ENCODE measurements around the gene LAMP2. TPM values are rescaled to one million over a fixed set of nuclear protein-coding genes. Genes with fewer than 3 reads are reported as not detected.
A peak's percentile ranks its signal among the peaks of the same experiment; 100 is the strongest.
"Not testable (repeated sequence)": the region's sequence is repeated elsewhere in the genome, so short reads cannot be mapped to it uniquely, and the experiment has no call there.

The LAMP2 gene
- total RNA-seq, 2 donors from 2014 or later = 33.6 to 67.7 TPM

DNA sequence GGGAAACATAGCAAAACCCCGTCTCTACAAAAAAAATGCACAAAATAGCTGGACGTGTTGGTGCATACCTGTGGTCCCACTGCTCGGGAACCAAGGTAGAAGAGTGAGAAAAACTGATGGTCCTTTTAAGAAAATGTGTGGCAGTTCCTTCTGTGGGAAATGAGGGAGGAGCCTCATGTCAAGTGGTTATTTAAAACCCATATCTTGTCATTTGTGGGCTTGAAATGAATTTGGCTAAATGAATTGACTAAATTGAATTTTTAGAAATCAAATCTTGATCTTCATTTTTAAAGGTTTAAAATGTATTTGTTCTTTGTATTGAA, 16.2 kb upstream of the LAMP2 start:
- Histone ChIP-seq H3K4me1 (peaks cover 4% of the 10 kb centered on the region), H3K27me3 (no peaks in the 10 kb centered on the region), H3K27ac (peak overlapping the region; percentile 66 to 96 (median 91)), H3K4me3 (no peak overlapping the region), H3K9me3 (no peaks in the 10 kb centered on the region), H3K36me3 (replicated peaks in 1 of 2; ENCODE audit: insufficient read depth in 1 of 2, low read depth in 2 of 2) (no peaks in the 10 kb centered on the region)
- WGBS, 2 donors = 43 to 51% methylated on average over 3 of the region's 3 CpGs
- DNase-seq (no peak), ATAC-seq (no peak)
- intact Hi-C loops (cut with DNase I) = no loop called here
- TF ChIP-seq, protein P1, sequence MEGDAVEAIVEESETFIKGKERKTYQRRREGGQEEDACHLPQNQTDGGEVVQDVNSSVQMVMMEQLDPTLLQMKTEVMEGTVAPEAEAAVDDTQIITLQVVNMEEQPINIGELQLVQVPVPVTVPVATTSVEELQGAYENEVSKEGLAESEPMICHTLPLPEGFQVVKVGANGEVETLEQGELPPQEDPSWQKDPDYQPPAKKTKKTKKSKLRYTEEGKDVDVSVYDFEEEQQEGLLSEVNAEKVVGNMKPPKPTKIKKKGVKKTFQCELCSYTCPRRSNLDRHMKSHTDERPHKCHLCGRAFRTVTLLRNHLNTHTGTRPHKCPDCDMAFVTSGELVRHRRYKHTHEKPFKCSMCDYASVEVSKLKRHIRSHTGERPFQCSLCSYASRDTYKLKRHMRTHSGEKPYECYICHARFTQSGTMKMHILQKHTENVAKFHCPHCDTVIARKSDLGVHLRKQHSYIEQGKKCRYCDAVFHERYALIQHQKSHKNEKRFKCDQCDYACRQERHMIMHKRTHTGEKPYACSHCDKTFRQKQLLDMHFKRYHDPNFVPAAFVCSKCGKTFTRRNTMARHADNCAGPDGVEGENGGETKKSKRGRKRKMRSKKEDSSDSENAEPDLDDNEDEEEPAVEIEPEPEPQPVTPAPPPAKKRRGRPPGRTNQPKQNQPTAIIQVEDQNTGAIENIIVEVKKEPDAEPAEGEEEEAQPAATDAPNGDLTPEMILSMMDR (IDR thresholded peaks at IDR 0.05) = no peak
- TF ChIP-seq POLR2A (IDR thresholded peaks at IDR 0.05) = no peak

DNA sequence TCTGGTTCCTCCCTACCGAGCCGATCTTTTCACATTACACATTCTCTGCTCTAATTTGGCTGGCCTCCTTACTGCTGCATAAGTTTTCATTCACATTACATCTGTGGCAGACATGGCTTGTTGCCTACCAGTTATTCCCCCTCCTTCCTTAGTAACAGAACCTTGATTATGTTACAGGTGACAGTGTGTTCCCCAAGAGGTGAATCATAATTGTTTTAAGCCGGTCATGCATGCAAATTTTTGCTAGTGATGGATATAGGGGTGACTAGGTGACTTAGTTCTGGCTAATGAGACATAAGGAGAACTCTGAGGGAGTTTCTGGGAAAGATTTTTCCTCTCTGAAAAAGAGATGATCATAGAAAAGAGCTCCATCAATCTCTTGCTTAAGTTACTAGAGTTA, 8.4 kb upstream of the LAMP2 start:
- Histone ChIP-seq H3K4me3 (no peak overlapping the region), H3K36me3 (replicated peaks in 1 of 2; ENCODE audit: insufficient read depth in 1 of 2, low read depth in 2 of 2) (no peaks in the 10 kb centered on the region), H3K27ac (no peak overlapping the region), H3K4me1 (no peaks in the 10 kb centered on the region), H3K27me3 (no peaks in the 10 kb centered on the region), H3K9me3 (no peaks in the 10 kb centered on the region)
- TF ChIP-seq, protein P1 (IDR thresholded peaks at IDR 0.05) = no peak
- no peak for TF ChIP-seq POLR2A (IDR thresholded peaks at IDR 0.05)
- DNase-seq = no peak
- intact Hi-C loops (cut with DNase I) = no loop called here
- ATAC-seq = no peak
- 80 to 82% methylated on average over 3 of the region's 3 CpGs for WGBS, 2 donors

DNA sequence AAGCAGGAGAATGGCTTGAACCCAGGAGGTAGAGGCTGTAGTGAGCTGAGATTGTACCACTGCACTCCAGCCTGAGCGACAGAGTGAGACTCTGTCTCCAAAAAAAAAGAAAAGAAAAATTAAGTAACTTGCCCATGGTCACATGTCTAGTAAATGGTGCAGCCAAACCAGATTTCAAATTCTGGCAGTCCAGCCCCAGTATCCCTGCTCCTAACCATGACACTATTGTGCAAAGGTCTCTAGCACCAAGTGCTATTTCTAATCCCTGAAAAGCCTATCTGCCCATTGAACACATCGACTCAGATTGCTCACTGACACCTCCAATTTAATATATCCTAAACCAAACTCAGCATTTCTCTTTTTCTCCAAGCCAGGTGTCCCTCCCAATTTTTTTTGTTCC, 7.6 kb upstream of the LAMP2 start:
- 56 to 61% methylated on average over 2 of the region's 2 CpGs for WGBS, 2 donors

DNA sequence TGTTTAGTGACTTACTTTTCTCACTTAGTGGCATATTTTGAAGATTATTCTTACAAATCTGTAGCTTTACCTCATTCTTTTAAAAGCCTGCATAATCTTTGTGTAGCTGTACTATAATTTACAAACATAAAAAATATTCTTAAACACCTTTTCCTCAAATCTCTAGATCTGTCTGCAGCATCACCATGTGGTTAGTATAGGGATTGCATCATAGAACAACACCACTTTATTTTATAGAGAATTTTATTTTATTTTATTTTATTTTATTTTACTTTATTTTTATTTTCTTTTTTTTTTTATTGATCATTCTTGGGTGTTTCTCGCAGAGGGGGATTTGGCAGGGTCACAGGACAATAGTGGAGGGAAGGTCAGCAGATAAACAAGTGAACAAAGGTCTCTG, 6.4 kb upstream of the LAMP2 start:
- intact Hi-C loops (cut with DNase I); H3K36me3 ChIP-seq (replicated peaks in 1 of 2; ENCODE audit: insufficient read depth in 1 of 2, low read depth in 2 of 2); ATAC-seq; DNase-seq; H3K27me3 ChIP-seq; H3K4me1 ChIP-seq; H3K4me3 ChIP-seq; H3K9me3 ChIP-seq; H3K27ac ChIP-seq: not testable (repeated sequence)
- TF ChIP-seq, protein P1 (IDR thresholded peaks at IDR 0.05) = peak; percentile 39 to 73 (median 57)
- 0% methylated on average over 1 of the region's 1 CpG for WGBS, 2 donors

More for the DNA sequence above, 7.6 kb upstream of the LAMP2 start:
- Histone ChIP-seq H3K4me3 (no peak overlapping the region), H3K27me3 (no peaks in the 10 kb centered on the region), H3K4me1 (no peaks in the 10 kb centered on the region), H3K36me3 (replicated peaks in 1 of 2; ENCODE audit: insufficient read depth in 1 of 2, low read depth in 2 of 2) (no peaks in the 10 kb centered on the region), H3K9me3 (no peaks in the 10 kb centered on the region), H3K27ac (no peak overlapping the region)
- intact Hi-C loops (cut with DNase I) = no loop called here
- ATAC-seq = no peak
- DNase-seq = no peak
- no peak for TF ChIP-seq POLR2A (IDR thresholded peaks at IDR 0.05)
- TF ChIP-seq, protein P1 (IDR thresholded peaks at IDR 0.05) = no peak

DNA sequence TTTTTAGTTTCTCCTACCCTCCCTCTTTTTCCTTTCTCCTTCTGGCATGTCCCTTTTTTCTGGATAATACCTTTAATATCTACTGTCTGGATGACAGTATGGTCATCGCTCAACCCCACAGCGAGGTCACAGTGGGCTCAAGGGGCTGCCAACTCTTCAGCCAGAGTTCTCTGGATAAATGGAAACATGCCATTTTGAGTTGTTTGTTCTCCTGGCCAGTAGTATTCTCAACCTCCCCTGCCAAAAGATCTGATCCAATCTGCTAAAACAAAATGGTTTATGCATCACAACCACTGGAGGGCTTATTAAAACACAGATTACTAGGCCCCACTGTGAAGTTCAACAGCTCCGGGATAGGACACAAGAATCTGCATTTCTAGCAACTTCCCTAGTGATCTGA, 5.0 kb upstream of the LAMP2 start:
- H3K36me3 ChIP-seq (replicated peaks in 1 of 2; ENCODE audit: insufficient read depth in 1 of 2, low read depth in 2 of 2) = no peaks in the 10 kb centered on the region
- intact Hi-C loops (cut with DNase I) = no loop called here
- TF ChIP-seq POLR2A (IDR thresholded peaks at IDR 0.05) = no peak
- TF ChIP-seq, protein P1 (IDR thresholded peaks at IDR 0.05) = no peak

DNA sequence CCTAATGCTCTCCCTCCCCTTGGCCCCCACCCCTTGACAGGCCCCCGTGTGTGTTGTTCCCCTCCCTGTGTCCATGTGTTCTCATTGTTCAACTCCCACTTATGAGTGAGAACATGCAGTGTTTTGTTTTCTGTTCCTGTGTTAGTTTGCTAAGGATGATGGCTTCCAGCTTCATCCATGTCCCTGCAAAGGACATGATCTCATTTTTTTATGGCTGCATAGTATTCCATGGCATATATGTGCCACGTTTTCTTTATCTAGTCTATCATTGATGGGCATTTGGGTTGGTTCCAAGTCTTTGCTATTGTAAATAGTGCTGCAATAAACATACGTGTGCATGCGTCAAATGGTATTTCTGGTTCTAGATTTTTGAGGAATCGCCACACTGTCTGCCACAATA, 561 bp upstream of the LAMP2 start:
- ATAC-seq; intact Hi-C loops (cut with DNase I); H3K4me3 ChIP-seq; H3K27me3 ChIP-seq; DNase-seq; H3K27ac ChIP-seq; H3K36me3 ChIP-seq (replicated peaks in 1 of 2; ENCODE audit: insufficient read depth in 1 of 2, low read depth in 2 of 2); H3K9me3 ChIP-seq: not testable (repeated sequence)
- 33 to 59% methylated on average over 5 of the region's 5 CpGs for WGBS, 2 donors
- peaks cover 13% of the 10 kb centered on the region for H3K4me1 ChIP-seq

More for the DNA sequence above, 5.0 kb upstream of the LAMP2 start:
- H3K4me1 ChIP-seq = no peaks in the 10 kb centered on the region
- WGBS, 2 donors = 69 to 78% methylated on average over 3 of the region's 3 CpGs
- no peaks in the 10 kb centered on the region for H3K9me3 ChIP-seq
- no peak overlapping the region for H3K4me3 ChIP-seq
- no peaks in the 10 kb centered on the region for H3K27me3 ChIP-seq
- H3K27ac ChIP-seq = no peak overlapping the region
- DNase-seq = no peak
- ATAC-seq = no peak

Data from body of pancreas (tissue), 4 donors.